ENCODE results near the gene CLIC4.
"Not testable (repeated sequence)": the region's sequence is repeated elsewhere in the genome, so short reads cannot be mapped to it uniquely, and the experiment has no call there.

The CLIC4 gene

GRCh38 chr1:24886241-24886640, 141.0 kb downstream of the CLIC4 start:
- DNase-seq: no peak

- DNase-seq: no peak
Measured at GRCh38 chr1:24888061-24888970, 143.1 kb downstream of the CLIC4 start.

GRCh38 chr1:24888971-24889676, 143.9 kb downstream of the CLIC4 start:
- no peak for DNase-seq

GRCh38 chr1:24890887-24891286, 145.6 kb downstream of the CLIC4 start:
- DNase-seq: no peak

GRCh38 chr1:24891367-24891766, 146.1 kb downstream of the CLIC4 start:
- DNase-seq: not testable (repeated sequence)

- DNase-seq: no peak
Measured at GRCh38 chr1:24892188-24893153, 147.2 kb downstream of the CLIC4 start.

- DNase-seq: no peak
Measured at GRCh38 chr1:24893431-24893830, 148.2 kb downstream of the CLIC4 start.
